Measurements from ENCODE around the gene GPR137. TPM values are rescaled to one million over a fixed set of nuclear protein-coding genes. Genes with fewer than 3 reads are reported as not detected.

The GPR137 gene
- total RNA-seq, 1 experiment from 2014 or later: 33.3 TPM

DNA sequence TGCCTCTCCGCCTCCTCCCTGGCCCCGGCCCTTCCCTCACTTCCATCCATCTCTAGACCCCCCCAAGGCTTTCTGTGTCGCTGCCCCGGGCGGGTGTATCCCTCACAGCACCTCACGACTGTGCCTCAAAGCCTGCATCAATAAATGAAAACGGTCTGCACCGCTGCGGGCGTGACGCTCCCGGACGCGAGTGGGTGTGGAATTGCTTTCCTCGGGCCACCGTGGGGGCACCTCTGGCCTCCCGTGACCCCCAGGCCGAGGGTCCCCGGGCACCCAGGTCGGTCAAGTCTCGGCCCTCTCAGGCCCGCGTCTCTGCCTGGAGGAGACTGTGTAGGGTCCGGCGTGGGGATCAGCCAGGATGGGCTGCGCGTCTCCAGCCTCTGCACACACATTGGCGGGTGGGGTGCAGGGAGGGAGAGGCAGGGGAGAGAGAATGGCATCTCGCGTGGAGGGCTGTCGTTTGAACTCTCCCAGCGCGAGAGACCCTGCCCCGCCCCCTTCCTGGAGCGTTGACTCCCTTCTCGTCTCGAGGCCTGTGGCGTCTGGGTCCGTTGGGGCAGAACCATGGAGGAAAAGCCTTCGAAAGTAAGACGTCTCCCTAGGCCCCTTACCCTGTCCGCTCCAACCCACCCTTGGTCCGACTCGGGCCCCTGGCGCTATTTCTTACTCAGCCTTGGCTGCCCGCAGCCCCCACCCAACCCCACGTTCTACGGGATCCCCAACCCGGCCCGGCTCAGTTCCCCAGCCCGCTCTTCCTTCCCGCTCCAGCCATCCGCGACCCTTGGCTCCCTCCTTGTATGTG lies 14.4 kb downstream of the GPR137 start, which contains the start of gene CATSPERZ:
TSS of gene CATSPERZ (plus strand) at position 512 of the 802 bp plus-strand sequence. CDS start at position 565, 53 bp downstream.
- CTCF ChIA-PET: interaction anchor here (0.6 to 2.2 kb wide), 8 partner anchors 11 to 143 kb away, joined by 3 to 17 read pairs (median 6); no protein-coding TSS in a partner anchor
- BruUV-seq (replicated peaks): no TSS peak
- no peaks in the 10 kb centered on the region for H3K9me3 Mint-ChIP-seq (ENCODE audit: low read depth, unreplicated experiment)
- peaks cover 59% of the 10 kb centered on the region for H3K27me3 Mint-ChIP-seq (ENCODE audit: unreplicated experiment)
- peak within 1 kb of the TSS; percentile 63 for H3K4me3 Mint-ChIP-seq (ENCODE audit: low read depth, unreplicated experiment)
- no peak for DNase-seq
- peak within 1 kb of the TSS; percentile 60 for H3K27ac Mint-ChIP-seq (ENCODE audit: unreplicated experiment)
- peaks cover 13% of the 10 kb centered on the region for H3K36me3 Mint-ChIP-seq (ENCODE audit: insufficient read depth, unreplicated experiment)
- intact Hi-C loops (cut with micrococcal nuclease; ENCODE audit: unreplicated experiment): loop anchor here (10.0 kb wide), 1 partner anchor 55 kb away; the partner anchor contains the start of genes FKBP2 and PPP1R14B
- H3K4me1 Mint-ChIP-seq (ENCODE audit: low read depth, unreplicated experiment): peaks cover 26% of the 10 kb centered on the region
- TF ChIP-seq, protein P1, sequence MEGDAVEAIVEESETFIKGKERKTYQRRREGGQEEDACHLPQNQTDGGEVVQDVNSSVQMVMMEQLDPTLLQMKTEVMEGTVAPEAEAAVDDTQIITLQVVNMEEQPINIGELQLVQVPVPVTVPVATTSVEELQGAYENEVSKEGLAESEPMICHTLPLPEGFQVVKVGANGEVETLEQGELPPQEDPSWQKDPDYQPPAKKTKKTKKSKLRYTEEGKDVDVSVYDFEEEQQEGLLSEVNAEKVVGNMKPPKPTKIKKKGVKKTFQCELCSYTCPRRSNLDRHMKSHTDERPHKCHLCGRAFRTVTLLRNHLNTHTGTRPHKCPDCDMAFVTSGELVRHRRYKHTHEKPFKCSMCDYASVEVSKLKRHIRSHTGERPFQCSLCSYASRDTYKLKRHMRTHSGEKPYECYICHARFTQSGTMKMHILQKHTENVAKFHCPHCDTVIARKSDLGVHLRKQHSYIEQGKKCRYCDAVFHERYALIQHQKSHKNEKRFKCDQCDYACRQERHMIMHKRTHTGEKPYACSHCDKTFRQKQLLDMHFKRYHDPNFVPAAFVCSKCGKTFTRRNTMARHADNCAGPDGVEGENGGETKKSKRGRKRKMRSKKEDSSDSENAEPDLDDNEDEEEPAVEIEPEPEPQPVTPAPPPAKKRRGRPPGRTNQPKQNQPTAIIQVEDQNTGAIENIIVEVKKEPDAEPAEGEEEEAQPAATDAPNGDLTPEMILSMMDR (IDR thresholded peaks at IDR 0.05; ENCODE audit: unreplicated experiment): no peak

DNA sequence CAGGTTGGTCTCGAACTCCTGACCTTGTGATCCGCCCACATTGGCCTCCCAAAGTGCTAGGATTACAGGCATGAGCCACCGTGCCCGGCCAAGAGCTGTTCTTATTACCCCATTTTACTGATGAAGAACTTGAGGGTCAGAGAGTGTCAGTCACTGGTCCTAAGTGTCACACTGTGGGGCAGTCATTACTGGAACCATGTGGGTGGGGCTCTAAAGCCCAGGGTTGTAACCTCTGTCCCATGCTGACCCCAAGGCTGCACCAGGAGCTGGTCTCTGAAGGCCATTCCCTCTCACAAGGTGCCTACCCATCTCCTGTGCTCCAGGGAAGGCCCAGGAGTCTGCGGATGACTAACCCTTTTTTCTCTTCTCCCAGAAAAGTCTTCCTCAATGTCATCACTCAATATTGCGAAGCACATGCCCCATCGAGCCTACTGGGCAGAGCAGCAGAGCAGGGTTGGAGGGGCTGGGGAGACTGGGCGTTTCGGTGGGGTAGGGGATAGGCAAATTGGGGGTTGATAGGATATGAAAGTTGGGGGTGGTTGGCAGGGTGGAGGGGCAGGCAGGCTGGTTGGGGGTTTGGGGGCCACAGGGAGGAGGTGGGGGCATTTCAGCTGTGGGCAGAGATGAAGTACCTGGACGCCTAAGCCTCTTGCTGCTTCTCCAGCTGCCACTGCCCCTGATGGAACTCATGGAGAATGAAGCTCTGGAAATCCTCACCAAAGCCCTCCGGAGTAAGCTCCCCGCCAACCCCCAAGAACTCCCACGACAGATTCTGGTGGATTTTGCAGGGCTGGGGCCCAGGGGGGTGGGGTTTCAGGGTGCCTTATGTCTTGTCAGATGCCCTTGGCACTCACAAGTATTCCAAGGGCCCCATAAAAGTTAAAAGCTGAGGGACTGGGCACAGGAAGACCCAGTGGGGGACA lies 17.7 kb downstream of the GPR137 start:
- no peaks in the 10 kb centered on the region for H3K9me3 Mint-ChIP-seq (ENCODE audit: low read depth, unreplicated experiment)
- peak overlapping the region; percentile 100 for H3K4me3 Mint-ChIP-seq (ENCODE audit: low read depth, unreplicated experiment)
- H3K4me1 Mint-ChIP-seq (ENCODE audit: low read depth, unreplicated experiment): peaks cover 34% of the 10 kb centered on the region
- TF ChIP-seq, protein P1 (IDR thresholded peaks at IDR 0.05; ENCODE audit: unreplicated experiment): no peak
- CTCF ChIA-PET: interaction anchor here (0.7 to 3.7 kb wide), 7 partner anchors 32 to 98 kb away, joined by 3 to 25 read pairs (median 7); partner anchors contain the start of genes NUDT22 and TRPT1
- no peak overlapping the region for H3K27ac Mint-ChIP-seq (ENCODE audit: unreplicated experiment)
- no TSS peak for BruUV-seq (replicated peaks)
- intact Hi-C loops (cut with micrococcal nuclease; ENCODE audit: unreplicated experiment): loop anchor here (2.0 to 10.0 kb wide), 2 partner anchors 33 to 59 kb away; partner anchors contain the start of genes FKBP2 and PPP1R14B
- H3K27me3 Mint-ChIP-seq (ENCODE audit: unreplicated experiment): peaks cover 26% of the 10 kb centered on the region
- H3K36me3 Mint-ChIP-seq (ENCODE audit: insufficient read depth, unreplicated experiment): peaks cover 36% of the 10 kb centered on the region
- DNase-seq: no peak

DNA sequence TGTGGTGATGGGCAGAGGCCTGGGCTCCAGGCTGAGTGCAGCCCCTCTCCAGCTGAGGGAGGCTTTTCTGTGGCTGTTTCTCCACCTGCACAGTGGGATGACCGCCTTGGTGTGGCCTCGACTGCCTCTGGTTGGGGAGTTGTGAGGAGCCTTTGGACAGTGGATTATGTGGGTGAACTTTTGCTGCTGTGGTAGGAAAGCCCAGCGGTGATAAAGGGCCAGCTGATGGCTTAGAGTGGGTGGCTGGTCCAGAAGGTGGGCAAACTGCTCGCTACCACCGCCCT lies 18.3 kb downstream of the GPR137 start:
- intact Hi-C loops (cut with micrococcal nuclease; ENCODE audit: unreplicated experiment): loop anchor here (2.0 to 10.0 kb wide), 2 partner anchors 33 to 59 kb away; partner anchors contain the start of genes FKBP2 and PPP1R14B
- H3K27me3 Mint-ChIP-seq (ENCODE audit: unreplicated experiment): peaks cover 21% of the 10 kb centered on the region
- TF ChIP-seq, protein P1 (IDR thresholded peaks at IDR 0.05; ENCODE audit: unreplicated experiment): no peak
- CTCF ChIA-PET: interaction anchor here (0.7 to 3.7 kb wide), 9 partner anchors 13 to 99 kb away, joined by 3 to 25 read pairs (median 4); partner anchors contain the start of genes PRDX5 and TRMT112
- no peak for DNase-seq
- peaks cover 34% of the 10 kb centered on the region for H3K4me1 Mint-ChIP-seq (ENCODE audit: low read depth, unreplicated experiment)
- peak overlapping the region; percentile 50 for H3K27ac Mint-ChIP-seq (ENCODE audit: unreplicated experiment)
- H3K9me3 Mint-ChIP-seq (ENCODE audit: low read depth, unreplicated experiment): no peaks in the 10 kb centered on the region
- peaks cover 39% of the 10 kb centered on the region for H3K36me3 Mint-ChIP-seq (ENCODE audit: insufficient read depth, unreplicated experiment)
- BruUV-seq (replicated peaks): no TSS peak
- peak overlapping the region; percentile 100 for H3K4me3 Mint-ChIP-seq (ENCODE audit: low read depth, unreplicated experiment)
